Stimulated activated naive CD8-positive, alpha-beta T cell treated with anti-CD3 and anti-CD28 coated beads, Interleukin-15, Interleukin-2, amounts not matched to agents 100 ng/mL and 50 ng/mL, for 24 hours (primary cell): Measurements from ENCODE around the gene SPACA5.
"Not testable (repeated sequence)": the region's sequence is repeated elsewhere in the genome, so short reads cannot be mapped to it uniquely, and the experiment has no call there.

Experiments used
- H3K27ac Mint-ChIP-seq: one replicate; pipeline ENCODE4 v1.8.0; 2021; ENCODE audit warnings: mild to moderate bottlenecking, mixed read lengths
- H3K27me3 Mint-ChIP-seq: one replicate; pipeline ENCODE4 v1.8.0; 2021; ENCODE audit warnings: mixed read lengths
- H3K36me3 Mint-ChIP-seq: one replicate; pipeline ENCODE4 v1.8.0; 2021; ENCODE audit warnings: low read depth, mixed read lengths
- H3K4me1 Mint-ChIP-seq: one replicate; pipeline ENCODE4 v1.8.0; 2021; ENCODE audit warnings: low read depth, mixed read lengths
- H3K4me3 Mint-ChIP-seq: one replicate; pipeline ENCODE4 v1.8.0; 2021; ENCODE audit warnings: mild to moderate bottlenecking, mixed read lengths
- H3K9me3 Mint-ChIP-seq: one replicate; pipeline ENCODE4 v1.8.0; 2021; ENCODE audit warnings: mixed read lengths

SPACA5 gene

GRCh38 chrX:48006688-48007087 lies at the start of gene SPACA5:
SPACA5 (plus strand) TSS chrX:48006988; CDS start chrX:48007803, 815 bp downstream.
- peaks cover 15% of the 10 kb centered on the region for H3K4me1 Mint-ChIP-seq
- not testable (repeated sequence) for H3K27ac Mint-ChIP-seq, H3K4me3 Mint-ChIP-seq, H3K9me3 Mint-ChIP-seq, H3K27me3 Mint-ChIP-seq, H3K36me3 Mint-ChIP-seq

- not testable (repeated sequence) for H3K4me1 Mint-ChIP-seq, H3K27me3 Mint-ChIP-seq, H3K36me3 Mint-ChIP-seq, H3K4me3 Mint-ChIP-seq, H3K9me3 Mint-ChIP-seq, H3K27ac Mint-ChIP-seq
These were observed 48.6 kb upstream of the SPACA5 start for GRCh38 chrX:47958206-47958605.

GRCh38 chrX:47958761-47959342 lies 47.9 kb upstream of the SPACA5 start:
- Mint-ChIP-seq H3K4me3 (no peak overlapping the region), H3K36me3 (no peaks in the 10 kb centered on the region), H3K27ac (no peak overlapping the region), H3K4me1 (peaks cover 7% of the 10 kb centered on the region), H3K27me3 (no peaks in the 10 kb centered on the region), H3K9me3 (no peaks in the 10 kb centered on the region)

- Mint-ChIP-seq H3K4me1 (peaks cover 7% of the 10 kb centered on the region), H3K27me3 (no peaks in the 10 kb centered on the region), H3K9me3 (peaks cover 6% of the 10 kb centered on the region), H3K36me3 (no peaks in the 10 kb centered on the region), H3K4me3 (no peak overlapping the region), H3K27ac (no peak overlapping the region)
These were observed 46.4 kb upstream of the SPACA5 start for GRCh38 chrX:47960406-47960805.

GRCh38 chrX:47961830-47962229 lies 45.0 kb upstream of the SPACA5 start:
- H3K36me3 Mint-ChIP-seq, H3K27me3 Mint-ChIP-seq, H3K4me3 Mint-ChIP-seq, H3K9me3 Mint-ChIP-seq, H3K4me1 Mint-ChIP-seq, H3K27ac Mint-ChIP-seq: not testable (repeated sequence)

- H3K4me1 Mint-ChIP-seq, H3K4me3 Mint-ChIP-seq, H3K27me3 Mint-ChIP-seq, H3K27ac Mint-ChIP-seq, H3K36me3 Mint-ChIP-seq: not testable (repeated sequence)
- peaks cover 15% of the 10 kb centered on the region for H3K9me3 Mint-ChIP-seq
These were observed 41.3 kb upstream of the SPACA5 start for GRCh38 chrX:47965526-47965925.

GRCh38 chrX:47973235-47973634 lies 33.6 kb upstream of the SPACA5 start:
- Mint-ChIP-seq H3K27me3 (no peaks in the 10 kb centered on the region), H3K4me3 (no peak overlapping the region), H3K9me3 (peaks cover 26% of the 10 kb centered on the region), H3K36me3 (peaks cover 52% of the 10 kb centered on the region), H3K27ac (no peak overlapping the region), H3K4me1 (no peaks in the 10 kb centered on the region)

GRCh38 chrX:47976254-47977151 lies 30.3 kb upstream of the SPACA5 start:
- H3K4me3 Mint-ChIP-seq: no peak overlapping the region
- peaks cover 79% of the 10 kb centered on the region for H3K36me3 Mint-ChIP-seq
- no peak overlapping the region for H3K27ac Mint-ChIP-seq
- H3K4me1 Mint-ChIP-seq: no peaks in the 10 kb centered on the region
- peaks cover 38% of the 10 kb centered on the region for H3K9me3 Mint-ChIP-seq
- no peaks in the 10 kb centered on the region for H3K27me3 Mint-ChIP-seq

- H3K36me3 Mint-ChIP-seq: peaks cover 84% of the 10 kb centered on the region
- no peaks in the 10 kb centered on the region for H3K27me3 Mint-ChIP-seq
- peaks cover 37% of the 10 kb centered on the region for H3K4me1 Mint-ChIP-seq
- H3K4me3 Mint-ChIP-seq: peak overlapping the region; percentile 13
- peaks cover under 1% of the 10 kb centered on the region for H3K9me3 Mint-ChIP-seq
- H3K27ac Mint-ChIP-seq: peak overlapping the region; percentile 89
These were observed 15.3 kb upstream of the SPACA5 start for GRCh38 chrX:47991263-47992094.

GRCh38 chrX:47992095-47992380 lies 14.8 kb upstream of the SPACA5 start:
- Mint-ChIP-seq H3K27me3 (no peaks in the 10 kb centered on the region), H3K27ac (peak overlapping the region; percentile 89), H3K36me3 (peaks cover 79% of the 10 kb centered on the region), H3K4me1 (peaks cover 37% of the 10 kb centered on the region), H3K9me3 (no peaks in the 10 kb centered on the region), H3K4me3 (no peak overlapping the region)

- peaks cover 72% of the 10 kb centered on the region for H3K36me3 Mint-ChIP-seq
- H3K9me3 Mint-ChIP-seq: no peaks in the 10 kb centered on the region
- H3K27ac Mint-ChIP-seq: peak overlapping the region; percentile 89
- no peak overlapping the region for H3K4me3 Mint-ChIP-seq
- peaks cover 37% of the 10 kb centered on the region for H3K4me1 Mint-ChIP-seq
- no peaks in the 10 kb centered on the region for H3K27me3 Mint-ChIP-seq
These were observed 14.1 kb upstream of the SPACA5 start for GRCh38 chrX:47992669-47993068.

- Mint-ChIP-seq H3K4me3 (peak overlapping the region; percentile 26), H3K27ac (no peak overlapping the region), H3K4me1 (peaks cover 27% of the 10 kb centered on the region), H3K36me3 (peaks cover 21% of the 10 kb centered on the region), H3K9me3 (no peaks in the 10 kb centered on the region), H3K27me3 (no peaks in the 10 kb centered on the region)
These were observed 5.5 kb upstream of the SPACA5 start for GRCh38 chrX:48001260-48001659.

GRCh38 chrX:48002319-48002718 lies 4.5 kb upstream of the SPACA5 start:
- no peaks in the 10 kb centered on the region for H3K27me3 Mint-ChIP-seq
- no peaks in the 10 kb centered on the region for H3K9me3 Mint-ChIP-seq
- peaks cover 27% of the 10 kb centered on the region for H3K4me1 Mint-ChIP-seq
- peaks cover 19% of the 10 kb centered on the region for H3K36me3 Mint-ChIP-seq
- H3K27ac Mint-ChIP-seq: peak overlapping the region; percentile 28
- H3K4me3 Mint-ChIP-seq: peak overlapping the region; percentile 73

- Mint-ChIP-seq H3K27me3 (no peaks in the 10 kb centered on the region), H3K27ac (no peak overlapping the region), H3K4me3 (peak overlapping the region; percentile 91), H3K4me1 (peaks cover 27% of the 10 kb centered on the region), H3K36me3 (peaks cover 18% of the 10 kb centered on the region), H3K9me3 (no peaks in the 10 kb centered on the region)
These were observed 3.9 kb upstream of the SPACA5 start for GRCh38 chrX:48002929-48003328.

- H3K27ac Mint-ChIP-seq: peak overlapping the region; percentile 99
- no peaks in the 10 kb centered on the region for H3K27me3 Mint-ChIP-seq
- H3K9me3 Mint-ChIP-seq: no peaks in the 10 kb centered on the region
- peak overlapping the region; percentile 91 for H3K4me3 Mint-ChIP-seq
- H3K36me3 Mint-ChIP-seq: peaks cover 14% of the 10 kb centered on the region
- peaks cover 27% of the 10 kb centered on the region for H3K4me1 Mint-ChIP-seq
These were observed 3.4 kb upstream of the SPACA5 start for GRCh38 chrX:48003367-48003757.
